Fibroblast of lung (primary cell): ENCODE measurements around the gene IGSF21. TPM values are rescaled to one million over a fixed set of nuclear protein-coding genes. Genes with fewer than 3 reads are reported as not detected.

Source experiments
- DNase-seq, 2 donors: peaks; one replicate each; pipeline versions ENCODE4 v3.0.0 to v3.0.0-alpha.2; 2010; ENCODE audit warnings: low read depth in 2 of 2
- H2AFZ ChIP-seq: 2 replicates; pipeline ENCODE4 v1.5.1; 2012; ENCODE audit warnings: low read length, control low read depth, inconsistent platforms
- H3K27ac ChIP-seq: 2 replicates; pipeline ENCODE4 v1.5.1; 2011; ENCODE audit warnings: low read length, control low read depth; ENCODE audit not compliant: insufficient read depth
- H3K27me3 ChIP-seq: 2 replicates; pipeline ENCODE4 v1.5.1; 2011; ENCODE audit warnings: mild to moderate bottlenecking, low read length; ENCODE audit not compliant: control insufficient read depth, insufficient read depth
- H3K36me3 ChIP-seq: 2 replicates; pipeline ENCODE4 v1.5.1; 2011; ENCODE audit warnings: low read length; ENCODE audit not compliant: control insufficient read depth, insufficient read depth
- H3K4me1 ChIP-seq: 2 replicates; pipeline ENCODE4 v1.5.1; 2011; ENCODE audit warnings: low read length; ENCODE audit not compliant: control insufficient read depth, insufficient read depth; ENCODE audit errors: extremely low read depth
- H3K4me2 ChIP-seq: 2 replicates; pipeline ENCODE4 v1.5.1; 2011; ENCODE audit warnings: low read length, control low read depth; ENCODE audit not compliant: insufficient read depth; ENCODE audit errors: extremely low read depth
- H3K4me3 ChIP-seq, 4 experiments: fragments of 200-600 bp in 1 of 4; sonication (generic) in 1 of 4; replicated peaks in 1 of 4; 2 replicates each; pipeline ENCODE4 v1.5.1; 2011 to 2016; ENCODE audit warnings: low read length in 4 of 4, low read depth in 3 of 4, mild to moderate bottlenecking in 3 of 4, control low read depth in 2 of 4, inconsistent platforms in 1 of 4, mixed read lengths in 1 of 4; ENCODE audit not compliant: insufficient read depth in 1 of 4; ENCODE audit errors: control extremely low read depth in 1 of 4
- H3K79me2 ChIP-seq: 2 replicates; pipeline ENCODE4 v1.5.1; 2012; ENCODE audit warnings: mild to moderate bottlenecking, low read length, inconsistent platforms; ENCODE audit not compliant: control insufficient read depth, insufficient read depth
- H3K9ac ChIP-seq: 2 replicates; pipeline ENCODE4 v1.5.1; 2011; ENCODE audit warnings: mild to moderate bottlenecking, low read length, control low read depth; ENCODE audit not compliant: insufficient read depth
- H3K9me3 ChIP-seq: 2 replicates; pipeline ENCODE4 v1.5.1; 2012; ENCODE audit warnings: low read depth, low read length; ENCODE audit not compliant: control insufficient read depth, insufficient read depth
- H4K20me1 ChIP-seq: 2 replicates; pipeline ENCODE4 v1.5.1; 2011; ENCODE audit warnings: low read length; ENCODE audit not compliant: control insufficient read depth, insufficient read depth; ENCODE audit errors: extremely low read depth
- EZH2 ChIP-seq: IDR thresholded peaks from 2 replicates; pipeline ENCODE4 v1.5.1; 2012; ENCODE audit warnings: low read length, control low read depth, mild to moderate bottlenecking; ENCODE audit errors: missing control alignments
- polyA plus RNA-seq, 2 donors: library from polyadenylated mRNA; depleted of rRNA in 1 of 2; stranded (reverse) in 1 of 2; unstranded in 1 of 2; fragments of >200 nt; gene quantifications; 2 replicates each; pipeline ENCODE4 v1.2.1, GENCODE V29; 2011 to 2012; ENCODE audit warnings: missing spikeins in 1 of 2
- total RNA-seq: library from RNA; depleted of rRNA; stranded (reverse); fragments of >200 nt; gene quantifications from 2 replicates; pipeline ENCODE4 v1.2.1, GENCODE V29; 2014
- TF ChIP-seq, protein P1 (sequence below), 2 donors: IDR thresholded peaks in 1 of 2; conservative IDR thresholded peaks in 1 of 2; 1 replicate in 1 of 2; 2 replicates in 1 of 2; pipeline ENCODE4 v1.5.1; 2011 to 2012; ENCODE audit warnings: low read length in 2 of 2, control low read depth in 1 of 2, inconsistent platforms in 1 of 2, low read depth in 1 of 2, mild to moderate bottlenecking in 1 of 2

IGSF21 gene
- total and polyA plus RNA-seq, 2 donors (not counting 1 experiment from before 2014, with no cell fraction given), result not detected

GRCh38 chr1:18333220-18333619 is 225.6 kb downstream of the IGSF21 start:
- H3K4me1 ChIP-seq, result no peaks in the 10 kb centered on the region
- H3K4me3 ChIP-seq, result no peak overlapping the region
- H3K9me3 ChIP-seq, result no peaks in the 10 kb centered on the region
- H3K4me2 ChIP-seq, result no peak overlapping the region
- no peaks in the 10 kb centered on the region for H3K27me3 ChIP-seq
- no peak overlapping the region for H2AFZ ChIP-seq
- no peaks in the 10 kb centered on the region for H3K79me2 ChIP-seq
- no peak overlapping the region for H3K9ac ChIP-seq
- no peaks in the 10 kb centered on the region for H4K20me1 ChIP-seq
- no peak overlapping the region for H3K27ac ChIP-seq
- no peaks in the 10 kb centered on the region for H3K36me3 ChIP-seq
- no peak for DNase-seq
- TF ChIP-seq, protein P1, sequence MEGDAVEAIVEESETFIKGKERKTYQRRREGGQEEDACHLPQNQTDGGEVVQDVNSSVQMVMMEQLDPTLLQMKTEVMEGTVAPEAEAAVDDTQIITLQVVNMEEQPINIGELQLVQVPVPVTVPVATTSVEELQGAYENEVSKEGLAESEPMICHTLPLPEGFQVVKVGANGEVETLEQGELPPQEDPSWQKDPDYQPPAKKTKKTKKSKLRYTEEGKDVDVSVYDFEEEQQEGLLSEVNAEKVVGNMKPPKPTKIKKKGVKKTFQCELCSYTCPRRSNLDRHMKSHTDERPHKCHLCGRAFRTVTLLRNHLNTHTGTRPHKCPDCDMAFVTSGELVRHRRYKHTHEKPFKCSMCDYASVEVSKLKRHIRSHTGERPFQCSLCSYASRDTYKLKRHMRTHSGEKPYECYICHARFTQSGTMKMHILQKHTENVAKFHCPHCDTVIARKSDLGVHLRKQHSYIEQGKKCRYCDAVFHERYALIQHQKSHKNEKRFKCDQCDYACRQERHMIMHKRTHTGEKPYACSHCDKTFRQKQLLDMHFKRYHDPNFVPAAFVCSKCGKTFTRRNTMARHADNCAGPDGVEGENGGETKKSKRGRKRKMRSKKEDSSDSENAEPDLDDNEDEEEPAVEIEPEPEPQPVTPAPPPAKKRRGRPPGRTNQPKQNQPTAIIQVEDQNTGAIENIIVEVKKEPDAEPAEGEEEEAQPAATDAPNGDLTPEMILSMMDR (conservative IDR thresholded peaks at IDR 0.05 in 1 of 2, IDR thresholded peaks at IDR 0.05 in 1 of 2; ENCODE audit: low read depth in 1 of 2, low read length in 2 of 2), result no peak
- TF ChIP-seq EZH2, result no peak

- H3K4me3 ChIP-seq, result no peak overlapping the region
- DNase-seq, result no peak
- H4K20me1 ChIP-seq, result no peaks in the 10 kb centered on the region
- H3K36me3 ChIP-seq, result no peaks in the 10 kb centered on the region
- no peak overlapping the region for H2AFZ ChIP-seq
- H3K27me3 ChIP-seq, result no peaks in the 10 kb centered on the region
- H3K4me1 ChIP-seq, result no peaks in the 10 kb centered on the region
- TF ChIP-seq, protein P1 (conservative IDR thresholded peaks at IDR 0.05 in 1 of 2, IDR thresholded peaks at IDR 0.05 in 1 of 2; ENCODE audit: low read depth in 1 of 2, low read length in 2 of 2), result no peak
- no peak for TF ChIP-seq EZH2
- H3K4me2 ChIP-seq, result no peak overlapping the region
- no peak overlapping the region for H3K27ac ChIP-seq
- no peak overlapping the region for H3K9ac ChIP-seq
- H3K79me2 ChIP-seq, result no peaks in the 10 kb centered on the region
- no peaks in the 10 kb centered on the region for H3K9me3 ChIP-seq
Observed at GRCh38 chr1:18336801-18337200, 229.2 kb downstream of the IGSF21 start.

DNA sequence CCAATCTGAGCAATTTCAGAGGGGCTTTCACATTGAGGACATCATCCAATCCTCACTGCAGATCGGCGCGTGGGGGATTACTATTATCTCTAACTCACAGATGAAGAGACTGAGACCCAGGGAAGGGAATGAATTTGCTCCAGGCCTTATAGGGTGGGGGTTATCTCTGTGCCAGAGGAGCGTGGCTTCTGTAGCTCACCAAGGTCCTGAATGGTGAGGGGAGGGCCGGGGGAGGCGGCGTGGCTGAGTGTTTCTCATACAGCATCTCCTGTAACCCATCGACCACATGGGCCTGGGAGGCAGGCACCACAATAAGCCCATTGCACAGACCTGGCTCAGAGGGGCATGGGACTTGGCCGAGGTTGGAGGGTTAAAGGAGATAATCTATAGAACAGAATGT is 230.2 kb downstream of the IGSF21 start:
- H3K27ac ChIP-seq, result no peak overlapping the region
- H4K20me1 ChIP-seq, result no peaks in the 10 kb centered on the region
- H3K9ac ChIP-seq, result no peak overlapping the region
- H3K4me1 ChIP-seq, result no peaks in the 10 kb centered on the region
- DNase-seq, result no peak
- no peak overlapping the region for H2AFZ ChIP-seq
- no peaks in the 10 kb centered on the region for H3K27me3 ChIP-seq
- H3K9me3 ChIP-seq, result no peaks in the 10 kb centered on the region
- no peak for TF ChIP-seq EZH2
- TF ChIP-seq, protein P1 (conservative IDR thresholded peaks at IDR 0.05 in 1 of 2, IDR thresholded peaks at IDR 0.05 in 1 of 2; ENCODE audit: low read depth in 1 of 2, low read length in 2 of 2), result no peak
- no peaks in the 10 kb centered on the region for H3K79me2 ChIP-seq
- H3K4me3 ChIP-seq, result no peak overlapping the region
- no peak overlapping the region for H3K4me2 ChIP-seq
- no peaks in the 10 kb centered on the region for H3K36me3 ChIP-seq
